Measurements from ENCODE around the gene SRPK2. TPM values are rescaled to one million over a fixed set of nuclear protein-coding genes. Genes with fewer than 3 reads are reported as not detected.
A peak's percentile ranks its signal among the peaks of the same experiment; 100 is the strongest.

Gene SRPK2
- polyA plus RNA-seq, 1 of the 3 experiments (the other 2 are of a cell fraction) = 15.4 TPM

DNA sequence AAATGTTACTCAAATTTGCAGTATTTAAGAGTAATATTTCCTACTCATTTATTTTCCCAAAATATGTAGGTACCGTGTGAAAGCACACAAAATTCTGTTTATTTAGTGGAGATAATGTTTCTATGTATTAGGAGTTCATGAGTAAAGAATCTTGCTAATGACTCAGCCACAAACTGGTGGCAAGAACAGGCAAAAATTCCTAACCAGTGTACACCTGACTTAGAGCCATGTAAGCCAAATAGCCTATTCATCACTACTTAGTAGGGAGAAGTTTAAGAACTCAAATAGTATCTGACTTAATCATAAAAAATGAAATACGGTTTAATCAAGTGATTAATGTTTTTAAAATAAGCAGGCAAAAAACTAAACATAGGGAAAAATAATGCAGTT lies 169.0 kb downstream of the SRPK2 start:
- no peak overlapping the region for H3K4me2 ChIP-seq

More for the DNA sequence above, 169.0 kb downstream of the SRPK2 start:
- H4K20me1 ChIP-seq (ENCODE audit: insufficient read depth) = peaks cover 63% of the 10 kb centered on the region
- peak overlapping the region in 1 of 2 experiments; percentile 62; a peak in 2 of 4 replicates for H3K27ac ChIP-seq (ENCODE audit: low read depth in 2 of 2, low read length in 1 of 2)
- POLR2A ChIA-PET = no interaction called here
- no peaks in the 10 kb centered on the region for H3K27me3 ChIP-seq (ENCODE audit: insufficient read depth)
- no peaks in the 10 kb centered on the region for H3K9me3 ChIP-seq
- no peaks in the 10 kb centered on the region for H3K9me2 ChIP-seq
- H3K4me1 ChIP-seq (ENCODE audit: control insufficient read depth in 1 of 2, insufficient read depth in 2 of 2, low read depth in 1 of 2, low read length in 1 of 2) = peaks cover 6 to 35% of the 10 kb centered on the region in 2 experiments; a peak in 3 of 4 replicates
- H3F3A ChIP-seq (replicated peaks; ENCODE audit: insufficient read depth) = peaks cover 16% of the 10 kb centered on the region
- CTCF ChIA-PET = no interaction called here
- H3K79me2 ChIP-seq (ENCODE audit: insufficient read depth) = peaks cover 98% of the 10 kb centered on the region
- no peak overlapping the region for H2AFZ ChIP-seq (ENCODE audit: low read depth)
- WGBS (ENCODE audit: low lambda C conversion rate) = 31% methylated on average over 2 of the region's 2 CpGs
- H3K4me3 ChIP-seq (ENCODE audit: low read depth in 2 of 2, low read length in 1 of 2) = no peak overlapping the region
- no peak for DNase-seq
- H3K9ac ChIP-seq = no peak overlapping the region
- TF ChIP-seq MEF2A (IDR thresholded peaks at IDR 0.05; ENCODE audit: borderline replicate concordance, low read depth) (no peak), ZBTB33 (IDR thresholded peaks at IDR 0.05; ENCODE audit: borderline replicate concordance, low read depth) (no peak), NFIC (IDR thresholded peaks at IDR 0.05; ENCODE audit: borderline replicate concordance) (peak; percentile 16; the same call in 1 of the 2 replicates), EP300 (IDR thresholded peaks at IDR 0.05; ENCODE audit: borderline replicate concordance in 1 of 2, low read depth in 1 of 2, low read length in 1 of 2) (peak in 1 of 2 experiments; percentile 23; a peak in 1 of 4 replicates), FOSL2 (IDR thresholded peaks at IDR 0.05; ENCODE audit: borderline replicate concordance, low read depth) (peak; percentile 61; the same call in 1 of the 2 replicates), USF2 (IDR thresholded peaks at IDR 0.05; ENCODE audit: borderline replicate concordance, low read depth, low read length) (no peak), TCF12 (IDR thresholded peaks at IDR 0.05) (peak; percentile 28), FOXJ3 (CRISPR knock-in tag; IDR thresholded peaks at IDR 0.05) (no peak), MXI1 (IDR thresholded peaks at IDR 0.05; ENCODE audit: low read depth, low read length) (no peak), JUND (IDR thresholded peaks at IDR 0.05) (peak; percentile 46; the same call in 1 of the 2 replicates)
- TF ChIP-seq, protein P1, sequence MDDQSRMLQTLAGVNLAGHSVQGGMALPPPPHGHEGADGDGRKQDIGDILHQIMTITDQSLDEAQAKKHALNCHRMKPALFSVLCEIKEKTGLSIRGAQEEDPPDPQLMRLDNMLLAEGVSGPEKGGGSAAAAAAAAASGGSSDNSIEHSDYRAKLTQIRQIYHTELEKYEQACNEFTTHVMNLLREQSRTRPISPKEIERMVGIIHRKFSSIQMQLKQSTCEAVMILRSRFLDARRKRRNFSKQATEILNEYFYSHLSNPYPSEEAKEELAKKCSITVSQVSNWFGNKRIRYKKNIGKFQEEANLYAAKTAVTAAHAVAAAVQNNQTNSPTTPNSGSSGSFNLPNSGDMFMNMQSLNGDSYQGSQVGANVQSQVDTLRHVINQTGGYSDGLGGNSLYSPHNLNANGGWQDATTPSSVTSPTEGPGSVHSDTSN (IDR thresholded peaks at IDR 0.05) = peak; percentile 8; the same call in 1 of the 2 replicates
- peaks cover 0 to 11% of the 10 kb centered on the region in 2 experiments for H3K36me3 ChIP-seq (replicated peaks in 1 of 2; ENCODE audit: control insufficient read depth in 1 of 2, insufficient read depth in 2 of 2, low read length in 1 of 2)

Data from SK-N-SH (cell line).